OCI-LY7 (cell line): ENCODE measurements around the gene PSPC1. TPM values are rescaled to one million over a fixed set of nuclear protein-coding genes. Genes with fewer than 3 reads are reported as not detected.
"Not testable (repeated sequence)": the region's sequence is repeated elsewhere in the genome, so short reads cannot be mapped to it uniquely, and the experiment has no call there.

ENCODE experiments used
- BruUV-seq: library from RNA; stranded (reverse); fragments of 400-500 nt; replicated peaks from 2 replicates; lab custom pipeline; 2021; lab: Mats Ljungman, UMichigan
- CTCF ChIA-PET: fragments of 300-600 bp; sonication (Branson Sonifier 250); formaldehyde crosslinking; loops from one replicate; lab custom pipeline; 2022; ENCODE audit warnings: antibody characterized with exemption; ENCODE audit not compliant: unreplicated experiment; lab: Charles Lee
- POLR2A ChIA-PET: fragments of 300-600 bp; sonication (Branson Sonifier 250); formaldehyde crosslinking; loops from one replicate; lab custom pipeline; 2022; ENCODE audit warnings: antibody characterized with exemption; lab: Charles Lee
- DNase-seq: peaks from one replicate; pipeline ENCODE4 v3.0.0-alpha.2; 2015; ENCODE audit warnings: low spot score
- H2AFZ ChIP-seq: fragments of 200-600 bp; sonication (generic), shearing (Covaris generic); 2 replicates; pipeline ENCODE4 v1.6.1; 2014; ENCODE audit warnings: mild to moderate bottlenecking, antibody characterized with exemption, low read length, moderate library complexity
- H3K27ac ChIP-seq: fragments of 200-600 bp; sonication (generic); 2 replicates; pipeline ENCODE4 v1.5.1; 2014; ENCODE audit warnings: mixed run types, low read depth, mild to moderate bottlenecking, moderate library complexity, low read length, inconsistent platforms; ENCODE audit not compliant: poor library complexity, severe bottlenecking
- H3K36me3 ChIP-seq: fragments of 200-600 bp; sonication (generic); 2 replicates; pipeline ENCODE4 v1.6.1; 2014; ENCODE audit warnings: mild to moderate bottlenecking, antibody characterized with exemption, low read length, moderate library complexity, mixed read lengths; ENCODE audit not compliant: insufficient read depth
- H3K4me1 ChIP-seq: fragments of 200-600 bp; sonication (generic); 2 replicates; pipeline ENCODE4 v1.5.1; 2014; ENCODE audit warnings: mild to moderate bottlenecking, low read length; ENCODE audit not compliant: insufficient read depth, poor library complexity, severe bottlenecking
- H3K4me2 ChIP-seq: fragments of 200-600 bp; sonication (generic); 2 replicates; pipeline ENCODE4 v1.6.1; 2014; ENCODE audit warnings: mild to moderate bottlenecking, low read length
- H3K4me3 ChIP-seq: fragments of 200-600 bp; sonication (generic); 2 replicates; pipeline ENCODE4 v1.5.1; 2014; ENCODE audit warnings: mild to moderate bottlenecking, low read depth, low read length; ENCODE audit not compliant: poor library complexity, severe bottlenecking
- H3K79me2 ChIP-seq: fragments of 200-600 bp; sonication (generic); 2 replicates; pipeline ENCODE4 v1.6.1; 2016; ENCODE audit warnings: low read depth, mild to moderate bottlenecking, low read length, moderate library complexity, mixed read lengths; ENCODE audit not compliant: insufficient read depth
- H3K9me2 ChIP-seq: fragments of 200-600 bp; sonication (generic); 2 replicates; pipeline ENCODE4 v1.6.1; 2016; ENCODE audit warnings: mild to moderate bottlenecking, low read length, mixed read lengths; ENCODE audit not compliant: insufficient read depth
- H3K9me3 ChIP-seq: fragments of 200-600 bp; sonication (generic); 2 replicates; pipeline ENCODE4 v1.6.1; 2014; ENCODE audit warnings: mild to moderate bottlenecking, mixed run types, low read length, mixed read lengths
- H4K20me1 ChIP-seq: fragments of 200-600 bp; sonication (generic); 2 replicates; pipeline ENCODE4 v1.6.1; 2014; ENCODE audit warnings: mild to moderate bottlenecking, antibody characterized with exemption, low read length, moderate library complexity, mixed read lengths; ENCODE audit not compliant: insufficient read depth
- EZH2phosphoT487 ChIP-seq: fragments of 200-600 bp; sonication (generic); IDR thresholded peaks from 2 replicates; pipeline ENCODE4 v1.6.1; 2018; ENCODE audit warnings: low read depth, borderline replicate concordance, mild to moderate bottlenecking, mixed run types, antibody characterized with exemption, low read length, moderate library complexity, mixed read lengths
- intact Hi-C: fragments of 100-400 bp; cut with micrococcal nuclease; formaldehyde crosslinking; loops from one replicate; pipeline ENCODE4 v1.10.0; 2022; ENCODE audit not compliant: unreplicated experiment
- total RNA-seq, 2 experiments: library from RNA; depleted of rRNA in 1 of 2; stranded (reverse); fragments of >200 nt in 1 of 2; shearing (Covaris generic) in 1 of 2; gene quantifications; 2 replicates each; pipeline ENCODE4 v1.2.3, GENCODE V29; 2014 to 2022
- TF ChIP-seq, protein P1 (sequence below): fragments of 200-600 bp; sonication (generic); conservative IDR thresholded peaks from 2 replicates; pipeline ENCODE4 v1.5.1; 2014; ENCODE audit warnings: mild to moderate bottlenecking, antibody characterized with exemption, low read length, moderate library complexity, mixed read lengths

PSPC1 gene
- total RNA-seq, 2 experiments from 2014 or later = 91.5 to 115 TPM

DNA sequence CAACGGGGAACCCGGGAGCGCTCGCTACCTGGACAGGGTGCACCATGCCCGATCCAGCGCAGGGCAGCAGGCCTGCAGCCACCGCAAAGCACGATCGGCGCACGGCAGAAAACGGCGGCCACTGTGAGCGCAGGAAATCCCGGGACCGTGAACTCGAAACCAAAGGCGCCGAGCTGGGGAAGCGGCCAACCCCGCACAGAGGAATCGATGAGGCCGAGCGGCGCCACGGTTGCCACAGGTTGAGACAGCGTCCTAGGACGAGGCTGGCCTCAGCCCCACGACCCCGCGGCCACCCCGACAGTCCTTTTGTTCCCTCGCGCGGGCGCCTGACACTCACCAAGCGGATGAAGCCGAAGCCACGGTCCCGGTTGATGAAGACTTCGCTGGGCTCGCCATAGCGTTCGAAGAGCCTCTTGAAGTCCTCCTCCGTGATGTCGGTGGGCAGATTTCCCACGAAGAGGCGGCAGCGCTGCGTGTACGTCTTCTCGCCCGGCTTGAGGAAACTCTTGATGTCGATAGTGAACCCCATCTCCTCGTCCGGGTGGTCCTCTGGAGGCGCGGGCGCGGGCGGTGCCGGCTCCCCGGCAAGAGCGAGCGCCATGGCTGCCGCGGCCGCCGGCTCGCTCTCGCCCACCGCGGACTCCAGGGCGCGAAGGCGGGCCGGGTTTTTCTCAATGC is 557 bp downstream of the PSPC1 start:
- ChIA-PET POLR2A (interaction anchor here (0.5 to 1.4 kb wide), 4 partner anchors 10 to 1005 kb away, joined by 3 to 4 read pairs (median 4); no protein-coding TSS in a partner anchor), CTCF (no interaction called here)
- H3K4me2 ChIP-seq = peak overlapping the region; percentile 79
- peak overlapping the region; percentile 82 for H2AFZ ChIP-seq
- H3K9me2 ChIP-seq = no peaks in the 10 kb centered on the region
- intact Hi-C loops = loop anchor here (2.0 to 5.0 kb wide), 2 partner anchors 81 to 190 kb away; partner anchors contain the start of gene ZMYM5
- peaks cover 24% of the 10 kb centered on the region for H3K36me3 ChIP-seq
- H3K79me2 ChIP-seq = peaks cover 32% of the 10 kb centered on the region
- peak; percentile 63 for DNase-seq
- peak overlapping the region; percentile 100 for H3K4me3 ChIP-seq
- H3K9me3 ChIP-seq = peaks cover 4% of the 10 kb centered on the region; the same call in 1 of the 2 replicates
- TF ChIP-seq, protein P1, sequence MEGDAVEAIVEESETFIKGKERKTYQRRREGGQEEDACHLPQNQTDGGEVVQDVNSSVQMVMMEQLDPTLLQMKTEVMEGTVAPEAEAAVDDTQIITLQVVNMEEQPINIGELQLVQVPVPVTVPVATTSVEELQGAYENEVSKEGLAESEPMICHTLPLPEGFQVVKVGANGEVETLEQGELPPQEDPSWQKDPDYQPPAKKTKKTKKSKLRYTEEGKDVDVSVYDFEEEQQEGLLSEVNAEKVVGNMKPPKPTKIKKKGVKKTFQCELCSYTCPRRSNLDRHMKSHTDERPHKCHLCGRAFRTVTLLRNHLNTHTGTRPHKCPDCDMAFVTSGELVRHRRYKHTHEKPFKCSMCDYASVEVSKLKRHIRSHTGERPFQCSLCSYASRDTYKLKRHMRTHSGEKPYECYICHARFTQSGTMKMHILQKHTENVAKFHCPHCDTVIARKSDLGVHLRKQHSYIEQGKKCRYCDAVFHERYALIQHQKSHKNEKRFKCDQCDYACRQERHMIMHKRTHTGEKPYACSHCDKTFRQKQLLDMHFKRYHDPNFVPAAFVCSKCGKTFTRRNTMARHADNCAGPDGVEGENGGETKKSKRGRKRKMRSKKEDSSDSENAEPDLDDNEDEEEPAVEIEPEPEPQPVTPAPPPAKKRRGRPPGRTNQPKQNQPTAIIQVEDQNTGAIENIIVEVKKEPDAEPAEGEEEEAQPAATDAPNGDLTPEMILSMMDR = no peak
- no peak for TF ChIP-seq EZH2phosphoT487
- peak overlapping the region; percentile 92 for H3K27ac ChIP-seq
- H3K4me1 ChIP-seq = peaks cover 5% of the 10 kb centered on the region
- BruUV-seq = TSS peak; percentile 97
- peaks cover 4% of the 10 kb centered on the region; the same call in 1 of the 2 replicates for H4K20me1 ChIP-seq

DNA sequence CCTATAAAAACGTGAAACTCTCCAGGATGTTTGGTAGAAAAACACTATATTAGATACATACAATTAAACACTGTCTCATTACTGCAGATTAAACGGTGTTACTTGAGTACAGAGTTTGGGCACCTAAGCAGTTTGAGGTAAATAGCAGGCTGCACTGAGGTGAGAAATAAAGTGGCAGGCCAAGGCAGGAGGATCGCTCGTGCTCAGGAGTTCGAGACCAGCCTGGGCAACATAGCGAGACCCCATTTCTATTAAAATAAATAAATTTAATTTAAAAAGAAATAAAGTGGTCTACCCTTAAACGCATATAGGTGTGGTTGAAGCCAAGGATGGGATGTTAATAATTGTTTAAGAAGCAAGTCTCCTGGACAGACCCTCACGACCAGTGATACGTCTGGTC is 1.2 kb downstream of the PSPC1 start:
- ChIA-PET CTCF (no interaction called here), POLR2A (interaction anchor here (0.5 to 1.2 kb wide), 4 partner anchors 11 to 147 kb away, joined by 3 to 4 read pairs (median 4); no protein-coding TSS in a partner anchor)
- peak overlapping the region; percentile 100 for H3K4me3 ChIP-seq
- peaks cover 9% of the 10 kb centered on the region for H3K4me1 ChIP-seq
- H4K20me1 ChIP-seq = peaks cover 4% of the 10 kb centered on the region
- no peaks in the 10 kb centered on the region for H3K9me2 ChIP-seq
- peak overlapping the region; percentile 92 for H3K27ac ChIP-seq
- H3K79me2 ChIP-seq = peaks cover 38% of the 10 kb centered on the region
- TF ChIP-seq, protein P1 = no peak
- TF ChIP-seq EZH2phosphoT487 = no peak
- intact Hi-C loops = loop anchor here (5.0 kb wide), 1 partner anchor 191 kb away; no protein-coding TSS in a partner anchor
- BruUV-seq = no TSS peak
- H3K36me3 ChIP-seq = peaks cover 24% of the 10 kb centered on the region
- peaks cover 4% of the 10 kb centered on the region; the same call in 1 of the 2 replicates for H3K9me3 ChIP-seq
- H2AFZ ChIP-seq = no peak overlapping the region
- peak overlapping the region; percentile 79 for H3K4me2 ChIP-seq
- no peak for DNase-seq

DNA sequence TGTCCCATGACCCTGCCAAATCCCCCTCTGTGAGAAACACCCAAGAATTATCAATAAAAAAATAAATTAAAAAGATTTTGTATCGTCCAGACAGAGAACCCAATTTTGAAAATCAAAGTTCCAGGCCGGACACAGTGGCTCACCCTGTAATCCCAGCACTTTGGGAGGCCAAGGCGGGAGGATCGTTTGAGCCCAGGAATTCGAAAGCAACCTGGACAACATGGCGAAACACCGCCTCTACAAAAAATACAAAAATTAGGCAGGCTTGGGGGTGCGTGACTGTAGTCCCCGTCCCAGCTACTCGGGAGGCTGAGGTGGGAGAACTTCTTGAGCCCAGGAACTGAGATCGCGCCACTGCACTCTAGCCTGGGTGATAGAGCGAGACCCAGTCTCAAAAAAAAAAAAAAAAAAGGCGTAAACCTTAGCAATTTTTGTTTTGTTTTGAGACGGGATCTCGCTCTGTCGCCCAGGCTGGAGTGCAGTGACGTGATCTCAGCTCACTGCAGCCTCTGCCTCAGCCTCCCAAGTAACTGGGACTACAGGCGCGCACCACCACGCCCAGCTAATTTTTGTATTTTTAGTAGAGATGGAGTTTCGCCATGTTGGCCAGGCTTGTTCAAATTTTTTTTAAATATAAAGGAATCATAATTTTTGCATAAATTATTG is 1.9 kb downstream of the PSPC1 start:
- H3K9me2 ChIP-seq, H2AFZ ChIP-seq, BruUV-seq, H3K27ac ChIP-seq, H3K9me3 ChIP-seq, H4K20me1 ChIP-seq: not testable (repeated sequence)
- Histone ChIP-seq H3K36me3 (peaks cover 30% of the 10 kb centered on the region), H3K4me3 (peak overlapping the region; percentile 100), H3K4me1 (peaks cover 16% of the 10 kb centered on the region), H3K4me2 (peak overlapping the region; percentile 79), H3K79me2 (peaks cover 45% of the 10 kb centered on the region)
- peak; percentile 7 for DNase-seq
- intact Hi-C loops = loop anchor here (5.0 kb wide), 1 partner anchor 191 kb away; no protein-coding TSS in a partner anchor
- POLR2A ChIA-PET = interaction anchor here (0.7 to 1.2 kb wide), 3 partner anchors 16 to 146 kb away, joined by 3 to 4 read pairs (median 3); no protein-coding TSS in a partner anchor
- CTCF ChIA-PET = interaction anchor here (0.5 kb wide), 1 partner anchor 17 kb away, joined by 3 read pairs; no protein-coding TSS in a partner anchor
